Measurements from ENCODE around the gene KNDC1.

Gene KNDC1

DNA sequence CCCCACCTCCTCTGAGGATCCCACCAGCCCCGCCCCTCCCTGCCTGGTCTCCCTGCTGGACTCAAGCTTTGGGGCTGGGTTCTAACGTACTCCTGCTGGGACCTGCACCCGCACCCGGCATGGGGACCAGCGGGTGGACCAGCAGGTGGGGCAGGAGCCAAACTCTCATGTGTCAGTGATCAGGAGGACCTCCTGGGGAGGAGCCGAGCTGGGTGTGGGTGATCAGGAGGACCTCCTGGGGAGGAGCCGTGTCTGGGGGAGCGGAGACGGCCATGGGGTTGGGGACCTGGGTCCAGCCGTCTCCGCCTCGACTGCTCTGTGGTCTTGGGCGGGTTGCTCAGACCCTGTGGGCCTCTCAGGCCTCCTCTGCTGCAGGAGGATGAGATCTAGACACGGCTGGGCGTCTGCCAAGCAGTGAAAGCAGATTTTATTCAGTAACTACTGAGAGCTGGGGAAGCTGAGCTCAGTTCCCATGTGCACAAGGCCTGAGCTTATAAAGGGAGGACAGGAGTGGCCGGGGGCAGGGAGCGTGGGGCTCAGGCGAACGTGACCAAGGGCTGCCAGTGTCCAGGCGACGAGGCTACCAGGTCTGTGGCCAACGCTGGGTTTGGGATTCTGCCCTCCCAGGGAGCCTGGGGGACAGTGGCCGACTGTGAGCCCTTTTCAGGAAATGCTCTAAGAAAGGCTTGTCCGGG, 36.3 kb downstream of the KNDC1 start:
- no peak for DNase-seq

DNA sequence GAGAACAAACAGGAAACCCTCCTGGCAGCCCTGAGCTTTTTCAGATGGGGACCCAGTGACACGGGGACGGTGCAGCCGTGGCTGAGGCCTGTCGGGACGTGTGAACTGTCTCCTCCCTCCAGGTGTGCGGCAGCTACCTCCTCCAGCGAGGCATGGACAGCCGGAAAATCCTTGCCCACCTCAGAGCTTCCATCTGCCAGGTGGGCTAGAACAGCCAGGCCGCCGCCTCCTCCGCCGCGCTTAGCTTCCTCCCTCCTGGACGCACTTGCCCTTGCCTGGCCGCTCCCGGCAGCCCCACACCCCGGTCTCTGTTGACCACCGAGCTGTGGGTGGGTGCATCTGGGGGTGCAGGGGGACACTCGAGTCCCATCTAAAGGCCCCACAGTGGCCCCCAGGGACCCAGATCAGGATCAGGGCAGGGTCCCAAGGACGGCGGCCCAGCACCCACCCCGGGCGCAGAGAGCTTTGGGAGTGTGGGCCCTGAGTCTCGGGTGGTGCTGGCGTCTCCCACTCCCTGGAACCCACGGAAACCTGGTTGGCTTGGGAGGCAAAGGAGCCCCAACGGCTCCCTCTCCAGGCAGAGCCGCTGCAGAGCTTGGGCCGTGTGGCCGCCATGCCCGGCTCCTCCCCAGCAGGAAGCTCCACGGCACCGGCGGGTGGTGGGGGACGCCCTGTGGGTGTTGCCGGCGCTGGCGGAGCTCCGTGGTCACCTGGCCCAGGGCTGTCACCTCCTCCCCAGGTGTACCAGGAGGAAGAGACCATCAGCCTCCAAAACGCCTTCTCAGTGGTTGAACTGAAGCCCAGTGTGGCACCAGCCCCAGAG, 37.1 kb downstream of the KNDC1 start:
- DNase-seq, result no peak

DNA sequence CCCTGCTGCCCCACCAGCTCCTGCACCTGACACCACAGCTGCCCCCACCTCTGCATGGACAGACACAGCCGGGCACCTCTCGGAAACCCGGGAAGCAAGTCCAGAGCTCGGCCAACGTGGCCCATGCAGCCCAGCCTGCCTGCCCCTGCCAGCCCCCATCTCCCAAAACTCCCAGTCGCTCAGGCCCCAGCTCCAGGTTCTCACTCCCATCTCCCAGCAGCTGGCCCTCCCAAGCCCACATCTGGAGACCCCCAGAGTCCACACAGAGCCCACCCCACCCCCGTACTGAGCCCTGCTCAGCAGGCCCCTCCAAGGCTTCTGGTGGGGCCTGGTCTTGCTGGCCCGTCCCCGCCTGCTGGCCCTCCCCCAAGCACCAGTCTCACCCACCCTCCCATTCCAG, 37.8 kb downstream of the KNDC1 start:
- no peak for DNase-seq

DNA sequence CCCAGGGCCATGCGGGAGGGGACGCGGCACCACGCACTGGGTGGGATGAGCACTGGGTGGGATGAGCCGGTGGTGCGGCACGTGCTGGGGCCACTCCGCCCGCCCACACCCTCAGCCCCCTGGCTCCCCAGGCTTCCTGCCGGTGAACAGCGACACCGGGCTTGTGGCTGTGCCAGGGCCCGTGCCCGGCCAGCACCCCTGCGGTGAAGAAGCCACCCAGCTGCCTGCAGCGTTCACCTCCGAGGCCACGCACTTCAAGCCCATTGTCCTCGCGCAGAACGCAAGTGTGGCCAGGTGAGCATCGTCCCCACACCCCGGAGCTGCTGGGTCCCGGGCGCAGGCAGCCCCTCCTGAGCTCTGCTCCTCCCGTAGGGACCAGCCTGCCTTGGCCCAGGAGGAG, 38.2 kb downstream of the KNDC1 start:
- DNase-seq, result no peak

DNA sequence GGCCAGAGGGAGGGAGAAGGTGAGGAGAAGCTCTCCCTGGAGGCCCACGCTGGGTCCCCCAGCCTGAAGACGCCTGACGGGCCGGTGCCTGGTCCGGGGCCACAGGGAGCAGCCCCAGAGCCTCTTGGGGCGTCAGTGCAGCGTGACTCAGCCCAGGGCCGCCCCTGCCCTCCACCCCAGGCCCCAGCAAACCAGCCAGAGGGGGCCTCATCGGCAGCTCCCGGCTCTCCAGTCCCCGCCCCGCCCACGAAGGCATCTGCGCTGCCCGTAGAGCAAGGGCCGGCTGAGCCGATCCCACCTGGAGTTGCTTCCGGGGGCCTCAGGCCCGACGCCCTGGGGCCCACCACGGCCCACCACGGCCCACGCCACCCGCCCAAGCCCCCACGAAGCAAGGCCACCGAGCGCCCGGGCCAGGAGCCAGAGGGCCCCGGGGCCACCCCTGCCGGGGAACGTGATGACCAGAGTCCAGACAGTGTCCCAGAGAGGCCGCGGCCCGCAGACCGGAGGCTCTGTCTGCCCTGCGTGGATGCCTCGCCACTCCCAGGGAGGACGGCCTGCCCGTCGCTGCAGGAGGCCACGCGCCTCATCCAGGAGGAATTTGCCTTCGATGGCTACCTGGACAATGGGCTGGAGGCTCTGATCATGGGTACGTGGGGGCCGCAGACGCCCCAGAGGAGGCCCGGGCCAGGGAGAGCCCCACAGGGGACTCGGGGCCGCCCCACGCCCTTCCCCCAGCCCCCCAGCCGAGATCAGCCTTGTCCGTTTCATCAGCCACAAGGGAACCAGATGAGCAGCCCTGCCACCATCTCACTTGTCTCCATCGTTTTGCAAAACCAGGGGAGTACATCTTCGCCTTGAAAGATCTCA, 38.8 kb downstream of the KNDC1 start:
- DNase-seq, result no peak

DNA sequence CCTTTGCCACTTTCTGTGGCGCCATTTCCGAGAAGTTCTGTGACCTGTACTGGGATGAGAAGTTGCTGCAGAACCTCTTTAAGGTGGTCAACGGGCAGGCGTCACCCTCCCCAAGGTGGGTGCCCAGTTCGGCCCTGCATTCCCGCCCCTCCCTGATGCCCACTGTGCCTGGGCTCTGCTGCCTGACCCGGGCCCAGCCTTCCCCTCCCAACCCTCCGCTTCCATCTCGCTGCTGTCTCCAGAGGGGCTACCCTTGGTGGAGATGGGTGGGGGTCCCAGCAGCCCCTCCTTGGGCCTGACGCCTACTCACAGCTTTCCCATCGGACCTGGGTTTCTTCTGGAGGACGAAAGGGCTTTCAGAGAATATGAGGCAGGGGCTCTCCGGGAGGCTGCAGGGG, 39.5 kb downstream of the KNDC1 start:
- DNase-seq, result no peak

DNA sequence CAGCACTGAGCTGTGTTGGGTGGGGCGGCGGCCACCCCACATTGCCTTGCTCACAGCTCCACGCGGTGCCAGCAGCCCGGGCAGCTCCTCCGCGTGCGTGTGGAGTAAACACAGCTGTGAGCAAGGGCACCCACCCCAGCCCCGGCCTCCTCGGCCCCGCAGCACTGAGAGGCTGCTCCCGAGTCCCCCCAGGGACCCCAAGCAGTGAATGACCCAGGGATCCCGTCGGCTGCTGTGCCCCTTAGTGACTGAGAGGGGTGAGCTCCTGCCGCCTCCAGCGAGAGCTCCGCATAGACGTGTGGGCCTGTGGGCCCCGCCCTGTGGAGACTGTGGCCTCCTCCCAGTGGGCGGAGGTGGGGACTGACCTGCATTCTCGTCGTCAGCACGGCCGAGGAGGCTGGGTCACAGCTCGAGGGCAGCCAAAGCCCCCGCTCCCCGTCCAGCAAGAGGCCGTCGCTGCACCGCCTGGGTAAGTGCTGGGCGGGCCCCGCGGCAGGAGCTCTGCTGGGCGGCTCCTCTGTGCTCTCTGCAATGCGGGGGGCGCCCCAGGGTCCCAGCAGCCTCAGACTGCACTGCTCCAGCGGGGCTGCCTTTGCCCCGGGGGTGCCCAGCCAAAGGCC, 40.1 kb downstream of the KNDC1 start:
- no peak for DNase-seq

DNA sequence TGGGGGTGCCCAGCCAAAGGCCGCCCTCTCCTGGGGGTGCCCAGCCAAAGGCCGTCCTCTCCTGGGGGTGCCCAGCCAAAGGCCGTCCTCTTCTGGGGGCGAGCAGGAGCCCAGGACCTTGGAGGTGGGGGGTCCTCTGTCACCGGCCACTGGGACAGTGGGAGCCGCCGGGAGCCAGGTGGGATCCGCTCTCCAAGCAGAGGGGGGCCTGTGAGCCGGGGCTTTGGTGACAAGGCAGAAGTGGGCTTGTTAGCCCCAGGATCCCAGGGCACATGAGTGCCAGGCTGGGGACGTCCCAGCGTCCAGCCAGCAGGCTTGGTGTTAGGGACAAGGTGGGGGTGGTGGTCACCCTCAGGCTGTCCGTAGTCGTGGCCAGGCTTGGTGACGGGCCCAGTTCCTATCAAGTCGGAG, 40.6 kb downstream of the KNDC1 start:
- DNase-seq, result no peak

DNA sequence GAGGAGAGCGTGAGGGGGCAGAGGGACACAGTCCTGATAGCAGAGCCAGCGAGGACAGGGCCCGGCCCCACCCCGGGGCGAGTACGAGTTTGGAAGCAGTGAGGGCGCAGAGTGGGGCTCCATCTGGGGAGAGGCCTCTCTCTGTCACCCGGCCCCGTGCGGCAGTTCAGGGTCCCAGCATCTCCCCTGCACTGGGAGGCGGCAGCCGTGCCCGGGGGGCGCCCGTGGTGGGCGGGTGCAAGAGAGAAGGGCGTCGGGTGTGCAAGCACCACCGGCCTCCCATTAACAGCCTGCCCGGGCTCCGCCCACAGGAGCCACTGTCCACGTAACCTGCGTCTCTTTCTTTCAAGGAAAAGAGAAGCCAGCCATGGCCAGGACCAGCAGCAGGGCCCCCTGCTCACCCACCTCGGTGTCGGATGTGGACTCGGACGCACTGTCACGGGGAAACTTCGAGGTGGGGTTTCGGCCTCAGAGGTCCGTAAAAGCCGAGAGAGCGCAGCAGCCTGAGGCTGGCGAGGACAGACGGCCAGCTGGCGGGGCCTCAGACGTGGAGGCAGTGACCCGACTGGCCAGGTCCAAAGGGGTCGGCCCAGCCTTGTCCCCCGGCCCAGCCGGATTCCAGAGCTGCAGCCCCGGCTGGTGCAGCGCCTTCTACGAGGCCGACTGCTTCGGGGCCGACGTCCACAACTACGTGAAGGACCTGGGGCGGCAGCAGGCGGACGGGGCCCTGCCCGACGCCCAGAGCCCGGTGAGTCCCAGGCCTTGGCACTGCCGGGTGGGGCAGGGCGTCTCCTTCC, 41.3 kb downstream of the KNDC1 start:
- no peak for DNase-seq

DNA sequence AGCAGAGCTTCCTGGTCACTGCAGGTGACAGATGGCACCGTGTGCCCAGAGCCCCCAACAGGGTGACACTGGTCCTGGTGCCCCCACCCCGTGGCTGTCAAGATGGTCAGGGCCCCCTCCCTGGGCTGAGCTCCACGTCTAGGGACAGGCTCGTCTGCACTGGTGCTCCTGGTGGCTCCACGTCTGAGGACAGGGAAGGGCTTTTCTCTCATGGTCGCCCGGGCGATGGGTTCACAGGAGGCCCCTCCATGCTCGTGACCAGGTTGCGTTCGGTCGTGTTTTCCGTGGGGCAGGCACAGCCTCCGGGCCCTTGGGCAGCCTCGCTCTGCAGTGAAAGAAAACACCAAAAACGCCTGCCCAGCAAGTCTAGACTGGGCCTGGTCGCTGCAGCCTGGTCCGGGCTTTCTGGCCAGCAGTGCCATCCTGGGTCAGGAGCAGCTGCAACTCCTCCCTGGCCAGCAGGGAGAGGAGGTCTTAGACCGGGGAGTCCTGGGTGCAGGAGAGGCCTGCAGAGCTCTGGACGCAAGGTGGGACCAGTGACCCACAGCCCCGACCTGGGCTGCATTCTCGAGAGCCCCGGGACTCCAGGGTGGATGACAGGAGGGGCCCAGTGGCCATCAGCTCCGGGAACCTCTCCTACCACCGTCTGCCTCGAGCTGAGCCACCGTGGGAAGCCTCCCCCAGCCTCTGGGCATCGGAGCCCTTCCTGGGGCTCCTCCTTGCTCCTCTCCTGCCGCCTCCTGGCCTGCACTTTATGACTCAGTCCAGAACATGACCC, 42.1 kb downstream of the KNDC1 start:
- no peak for DNase-seq

DNA sequence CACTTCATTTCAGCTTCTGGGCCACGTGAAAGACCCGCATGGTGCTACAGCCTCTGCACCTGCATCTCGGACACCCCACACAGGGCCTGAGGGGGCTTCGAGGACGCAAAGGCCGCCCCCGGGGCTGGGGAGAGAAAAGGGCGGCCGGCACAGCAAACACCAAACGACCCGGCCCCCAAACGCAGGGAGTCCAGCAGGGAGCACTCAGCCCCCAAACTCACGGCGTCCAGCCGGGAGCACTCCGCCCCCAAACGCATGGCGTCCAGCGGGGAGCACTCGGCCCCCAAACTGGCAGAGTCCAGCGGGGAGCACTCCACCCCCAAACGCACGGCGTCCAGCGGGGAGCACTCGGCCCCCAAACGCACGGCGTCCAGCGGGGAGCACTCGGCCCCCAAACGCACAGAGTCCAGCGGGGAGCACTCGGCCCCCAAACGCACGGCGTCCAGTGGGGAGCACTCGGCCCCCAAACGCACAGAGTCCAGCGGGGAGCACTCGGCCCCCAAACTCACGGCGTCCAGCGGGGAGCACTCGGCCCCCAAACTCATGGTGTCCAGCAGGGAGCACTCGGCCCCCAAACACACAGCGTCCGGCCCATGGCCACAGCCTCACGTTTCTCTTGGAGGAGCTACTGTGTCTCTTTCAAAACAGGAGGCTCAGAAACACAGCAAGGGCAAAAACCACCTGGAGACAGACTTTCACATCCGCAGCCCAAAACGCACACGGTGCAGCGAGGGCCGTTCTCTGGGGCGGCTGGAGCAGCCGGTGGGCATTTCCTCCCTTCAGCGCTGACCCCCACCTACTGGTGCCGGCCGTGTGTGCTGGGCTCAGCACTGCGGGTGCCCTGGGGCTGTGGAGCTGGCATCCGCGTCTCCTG, 43.0 kb downstream of the KNDC1 start:
- no peak for DNase-seq

DNA sequence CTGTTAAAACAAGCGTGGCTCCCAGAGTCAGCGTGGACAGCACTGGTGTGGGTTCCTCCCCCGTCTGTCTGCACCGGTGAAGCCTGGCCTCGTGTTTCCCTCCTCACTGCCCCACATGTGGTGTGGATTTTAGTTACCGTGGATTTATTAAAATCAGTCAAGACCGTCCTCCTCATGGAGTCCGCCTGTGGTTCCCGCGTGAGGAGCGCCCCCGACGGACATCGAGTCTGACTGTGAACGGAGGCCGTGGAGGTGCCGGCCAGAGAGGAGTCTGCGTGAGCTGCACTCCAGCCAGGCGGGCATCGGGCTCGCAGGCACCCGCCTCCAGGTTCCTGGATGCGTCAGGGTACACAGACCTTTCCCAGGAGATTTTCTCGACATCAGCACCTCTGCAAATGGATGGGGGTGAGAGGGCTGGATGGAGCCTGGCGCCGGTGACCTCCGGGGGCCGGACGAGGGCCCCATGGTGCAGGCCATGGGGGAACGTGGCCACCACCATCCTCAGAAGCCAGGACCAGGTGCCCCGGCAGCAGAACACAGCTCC, 43.7 kb downstream of the KNDC1 start:
- no peak for DNase-seq

DNA sequence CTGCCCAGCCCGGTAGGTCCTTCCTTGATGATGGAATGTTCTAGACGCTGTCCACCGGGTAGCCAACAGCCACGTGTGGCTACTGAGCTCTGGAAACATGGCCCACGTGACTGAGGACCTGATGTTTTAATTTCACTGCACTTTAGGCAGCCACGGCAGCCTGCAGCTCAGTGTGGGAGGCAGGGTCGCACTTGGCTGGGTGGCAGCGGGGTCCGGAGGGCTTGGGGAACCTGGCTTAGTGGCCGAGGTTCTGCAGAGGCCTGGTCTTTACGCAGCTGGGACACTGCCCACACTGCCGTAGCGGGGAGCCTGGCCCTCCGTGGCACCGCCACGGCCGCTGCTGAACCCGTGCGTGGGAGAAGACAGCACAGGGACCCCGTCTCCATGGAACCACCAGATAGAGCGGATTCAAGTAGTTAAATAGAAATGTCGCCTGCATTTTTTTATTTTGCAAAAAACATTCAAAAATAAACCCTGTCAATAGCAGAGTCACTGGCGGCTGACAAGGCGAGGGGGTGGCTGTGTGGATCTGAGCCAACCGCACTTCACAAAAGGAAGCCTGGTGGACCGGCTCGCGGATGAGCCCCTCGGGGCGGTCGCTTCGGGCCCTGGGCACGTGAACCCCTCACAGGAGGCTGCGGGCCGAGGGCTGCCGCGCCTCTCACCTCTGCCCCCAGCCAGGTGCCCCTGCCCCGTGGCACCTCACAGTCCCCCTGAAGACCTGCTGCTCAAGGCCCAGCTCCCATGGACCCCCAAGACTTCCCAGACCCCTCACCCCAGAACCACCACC, 44.4 kb downstream of the KNDC1 start:
- DNase-seq, result no peak

DNA sequence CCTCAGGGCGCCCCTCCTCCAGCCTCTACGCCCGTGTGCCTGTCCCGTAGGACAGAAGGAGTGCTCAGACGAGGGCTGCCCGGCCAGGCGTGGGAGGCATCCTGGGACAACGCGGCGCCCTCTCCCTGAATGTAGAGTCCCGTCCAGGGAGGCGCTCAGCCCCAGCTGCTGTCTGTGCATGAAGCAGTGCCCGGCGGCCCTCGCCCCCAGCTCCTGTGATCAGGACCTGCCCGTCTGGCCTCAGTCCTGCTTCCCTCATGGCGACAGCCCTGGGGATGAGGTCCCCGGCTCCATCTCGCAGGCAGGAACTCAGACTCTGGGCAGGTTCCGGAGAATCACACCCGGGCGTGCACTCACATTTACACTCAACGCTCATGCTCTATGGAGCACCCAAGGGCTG, 45.1 kb downstream of the KNDC1 start:
- DNase-seq, result no peak

DNA sequence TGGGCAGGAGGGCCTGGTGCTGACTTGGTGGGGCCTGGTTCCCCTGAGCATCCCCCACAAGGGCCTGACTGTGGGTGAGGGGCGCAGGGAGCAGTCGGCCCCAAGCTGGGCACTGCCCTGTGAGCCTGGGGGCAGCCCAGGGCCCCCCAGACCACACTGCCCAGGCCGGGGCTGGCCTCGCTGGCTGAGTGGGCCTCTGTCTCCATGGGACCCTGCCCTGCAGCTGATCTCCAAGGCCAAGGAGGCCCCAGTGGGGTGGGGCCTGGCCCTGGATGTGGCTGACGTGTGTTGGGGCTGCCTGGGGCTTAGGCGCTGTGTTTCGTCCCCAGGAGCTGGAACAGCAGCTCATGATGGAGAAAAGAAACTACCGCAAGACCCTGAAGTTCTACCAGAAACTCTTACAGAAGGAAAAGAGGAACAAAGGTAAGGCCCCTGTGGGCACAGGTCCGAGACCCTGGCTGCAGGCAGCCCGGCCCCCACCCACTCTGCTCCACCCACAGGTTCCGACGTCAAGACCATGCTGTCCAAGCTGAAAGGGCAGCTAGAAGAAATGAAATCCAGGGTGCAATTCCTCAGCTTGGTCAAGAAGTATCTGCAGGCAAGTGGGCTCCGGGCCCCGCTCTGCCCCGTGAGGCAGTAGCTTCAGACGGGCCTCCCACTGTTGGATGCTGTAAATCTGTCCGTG, 46.5 kb downstream of the KNDC1 start:
- no peak for DNase-seq

DNA sequence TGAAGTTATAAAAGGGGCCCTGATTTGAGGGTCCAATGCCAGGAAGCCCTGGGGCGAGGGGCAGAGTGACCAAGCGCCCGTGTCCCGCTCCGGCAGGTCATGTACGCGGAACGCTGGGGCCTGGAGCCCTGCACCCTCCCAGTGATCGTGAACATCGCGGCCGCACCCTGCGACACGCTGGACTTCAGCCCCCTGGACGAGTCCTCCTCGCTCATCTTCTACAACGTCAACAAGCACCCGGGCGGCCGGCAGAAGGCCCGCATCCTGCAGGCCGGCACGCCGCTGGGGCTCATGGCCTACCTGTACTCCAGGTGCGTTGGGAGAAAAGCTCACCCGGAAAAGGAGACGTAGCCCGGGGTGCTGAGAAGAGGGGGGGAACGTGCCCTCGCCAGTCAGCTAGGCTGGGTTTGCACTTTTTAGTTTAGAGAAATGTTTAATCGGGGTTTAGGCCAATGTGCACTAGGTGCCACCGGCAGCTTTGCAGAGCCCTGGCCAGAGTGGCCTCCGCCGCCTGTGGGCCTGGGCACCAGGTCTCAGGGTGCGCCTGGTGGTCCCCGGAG, 47.1 kb downstream of the KNDC1 start:
- no peak for DNase-seq

DNA sequence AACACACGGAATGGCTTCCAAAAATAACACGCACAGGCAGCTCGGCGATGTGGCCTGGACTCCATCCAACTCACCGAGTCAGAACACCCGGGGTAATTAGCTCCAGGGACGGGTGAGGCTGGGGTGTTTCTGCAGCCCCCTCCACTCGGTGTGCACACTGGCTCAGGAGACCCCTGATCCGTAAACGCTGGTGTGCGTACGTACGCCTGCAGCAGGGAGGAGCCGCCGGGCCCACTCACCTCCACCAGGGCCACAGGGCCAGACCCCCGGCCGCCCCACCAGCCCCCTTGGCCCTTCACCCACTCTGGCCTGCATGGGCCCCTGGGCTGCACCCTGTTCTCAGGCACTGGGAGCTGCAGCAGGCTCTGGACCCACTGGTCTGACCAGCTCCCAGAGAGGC, 47.6 kb downstream of the KNDC1 start:
- DNase-seq, result no peak

DNA sequence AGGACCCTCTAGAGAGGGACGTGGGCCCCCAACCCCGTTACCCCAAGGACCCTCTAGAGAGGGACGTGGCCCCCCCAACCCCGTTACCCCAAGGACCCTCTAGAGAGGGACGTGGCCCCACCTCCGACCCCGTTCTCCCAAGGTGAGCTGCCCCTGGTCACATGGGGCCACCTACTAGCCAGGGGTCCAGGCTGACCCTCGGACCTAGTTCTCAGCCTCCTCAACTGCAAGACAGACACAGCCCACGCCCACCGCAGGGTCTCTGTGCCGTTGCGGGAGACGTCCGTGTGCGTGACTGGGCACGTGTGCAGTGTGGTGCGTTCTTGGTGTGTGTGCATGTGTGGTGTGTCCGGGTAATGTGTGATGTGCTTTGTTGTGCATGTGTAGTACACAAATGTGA, 48.4 kb downstream of the KNDC1 start:
- DNase-seq, result no peak

Data from T1000 (cell line).